GM19328 (cell line): ENCODE measurements around the gene RPS6KA3.
"Not testable (repeated sequence)": the region's sequence is repeated elsewhere in the genome, so short reads cannot be mapped to it uniquely, and the experiment has no call there.

Experiments used
- ATAC-seq: cut with Tn5 transposase; IDR thresholded peaks from one replicate; pipeline ENCODE4 v1.9.1; 2021; ENCODE audit warnings: mild to moderate bottlenecking, moderate library complexity; ENCODE audit not compliant: unreplicated experiment

RPS6KA3 gene

GRCh38 chrX:20224814-20225487 lies 41.8 kb downstream of the RPS6KA3 start:
- ATAC-seq, result peak; percentile 65

GRCh38 chrX:20221902-20222301 lies 44.8 kb downstream of the RPS6KA3 start:
- no peak for ATAC-seq

GRCh38 chrX:20218836-20219505 lies 47.7 kb downstream of the RPS6KA3 start:
- no peak for ATAC-seq

- no peak for ATAC-seq
Measured at GRCh38 chrX:20217906-20218305, 48.8 kb downstream of the RPS6KA3 start.

- ATAC-seq, result no peak
Measured at GRCh38 chrX:20217271-20217670, 49.4 kb downstream of the RPS6KA3 start.

- no peak for ATAC-seq
Measured at GRCh38 chrX:20215565-20215964, 51.1 kb downstream of the RPS6KA3 start.

- no peak for ATAC-seq
Measured at GRCh38 chrX:20212486-20213089, 54.1 kb downstream of the RPS6KA3 start.

GRCh38 chrX:20211261-20211786 lies 55.4 kb downstream of the RPS6KA3 start:
- no peak for ATAC-seq

GRCh38 chrX:20205927-20206708 lies 60.6 kb downstream of the RPS6KA3 start:
- peak; percentile 73 for ATAC-seq

GRCh38 chrX:20204351-20204750 lies 62.4 kb downstream of the RPS6KA3 start:
- no peak for ATAC-seq

- no peak for ATAC-seq
Measured at GRCh38 chrX:20197641-20198210, 69.0 kb downstream of the RPS6KA3 start.

GRCh38 chrX:20189171-20189570 lies 77.5 kb downstream of the RPS6KA3 start:
- no peak for ATAC-seq

GRCh38 chrX:20181598-20182329 lies 84.9 kb downstream of the RPS6KA3 start:
- ATAC-seq, result no peak

- no peak for ATAC-seq
Measured at GRCh38 chrX:20177093-20177492, 89.6 kb downstream of the RPS6KA3 start.

GRCh38 chrX:20173856-20174255 lies 92.9 kb downstream of the RPS6KA3 start:
- no peak for ATAC-seq

- no peak for ATAC-seq
Measured at GRCh38 chrX:20173313-20173712, 93.4 kb downstream of the RPS6KA3 start.

- ATAC-seq, result no peak
Measured at GRCh38 chrX:20171887-20172286, 94.8 kb downstream of the RPS6KA3 start.

GRCh38 chrX:20162516-20162915 lies 104.2 kb downstream of the RPS6KA3 start:
- not testable (repeated sequence) for ATAC-seq

GRCh38 chrX:20159797-20160385 lies 106.8 kb downstream of the RPS6KA3 start:
- ATAC-seq, result no peak

GRCh38 chrX:20151689-20152088 lies 115.0 kb downstream of the RPS6KA3 start:
- ATAC-seq, result no peak
